ENCODE results near the gene ERFL. TPM values are rescaled to one million over a fixed set of nuclear protein-coding genes. Genes with fewer than 3 reads are reported as not detected.

Gene ERFL
- total and polyA plus RNA-seq, 2 donors (not counting 1 experiment from before 2014, with no cell fraction given), result 2.3 to 5.5 TPM

- no peaks in the 10 kb centered on the region for H3K27me3 ChIP-seq (replicated peaks in 1 of 4; ENCODE audit: control extremely low read depth in 1 of 4, control insufficient read depth in 3 of 4, insufficient read depth in 4 of 4, low read length in 3 of 4)
- H3K79me2 ChIP-seq (ENCODE audit: control insufficient read depth, insufficient read depth, low read length), result peaks cover 11% of the 10 kb centered on the region
- H4K20me1 ChIP-seq (ENCODE audit: control insufficient read depth, insufficient read depth, low read length, poor library complexity, severe bottlenecking), result peaks cover 95% of the 10 kb centered on the region
- no peak overlapping the region for H3K27ac ChIP-seq (ENCODE audit: low read length in 2 of 2)
- POLR2A ChIA-PET, result interaction anchor here (0.5 to 1.1 kb wide), 2 partner anchors 10 to 16 kb away, joined by 5 to 7 read pairs; no protein-coding TSS in a partner anchor
- no peak for DNase-seq
- H3K4me2 ChIP-seq (replicated peaks; ENCODE audit: low read depth, low read length, poor library complexity, severe bottlenecking), result no peak overlapping the region
- Mint-ChIP-seq H3K27me3 (no peaks in the 10 kb centered on the region), H3K9me3 (ENCODE audit: insufficient read depth) (no peaks in the 10 kb centered on the region), H3K27ac (no peak overlapping the region), H3K4me1 (peaks cover 1% of the 10 kb centered on the region), H3K4me3 (no peak overlapping the region)
- intact Hi-C loops (cut with micrococcal nuclease), result no loop called here
- H3K36me3 ChIP-seq (replicated peaks in 1 of 2; ENCODE audit: control extremely low read depth in 1 of 2, control insufficient read depth in 1 of 2, extremely low read depth in 1 of 2, insufficient read depth in 2 of 2, low read length in 1 of 2), result peaks cover 10 to 87% of the 10 kb centered on the region in 2 experiments
- 98% methylated on average over 20 of the region's 21 CpGs for WGBS (ENCODE audit: insufficient coverage)
- no peaks in the 10 kb centered on the region for H3K4me1 ChIP-seq (ENCODE audit: control insufficient read depth in 2 of 2, insufficient read depth in 2 of 2, low read length in 2 of 2)
- H2AFZ ChIP-seq (ENCODE audit: insufficient read depth, low read depth, low read length, poor library complexity, severe bottlenecking), result no peak overlapping the region
- no peak overlapping the region for H3K9ac ChIP-seq (ENCODE audit: low read length)
- no peak for ATAC-seq (ENCODE audit: low read depth)
- no peak overlapping the region for H3K4me3 ChIP-seq (ENCODE audit: control extremely low read depth in 1 of 5, extremely low read depth in 1 of 5, insufficient read depth in 1 of 5, low read depth in 2 of 5, low read length in 4 of 5)
- CTCF ChIA-PET, result interaction anchor here (0.7 to 1.6 kb wide), 6 partner anchors 15 to 148 kb away, joined by 3 to 7 read pairs (median 3); no protein-coding TSS in a partner anchor
- TF ChIP-seq, protein P1, sequence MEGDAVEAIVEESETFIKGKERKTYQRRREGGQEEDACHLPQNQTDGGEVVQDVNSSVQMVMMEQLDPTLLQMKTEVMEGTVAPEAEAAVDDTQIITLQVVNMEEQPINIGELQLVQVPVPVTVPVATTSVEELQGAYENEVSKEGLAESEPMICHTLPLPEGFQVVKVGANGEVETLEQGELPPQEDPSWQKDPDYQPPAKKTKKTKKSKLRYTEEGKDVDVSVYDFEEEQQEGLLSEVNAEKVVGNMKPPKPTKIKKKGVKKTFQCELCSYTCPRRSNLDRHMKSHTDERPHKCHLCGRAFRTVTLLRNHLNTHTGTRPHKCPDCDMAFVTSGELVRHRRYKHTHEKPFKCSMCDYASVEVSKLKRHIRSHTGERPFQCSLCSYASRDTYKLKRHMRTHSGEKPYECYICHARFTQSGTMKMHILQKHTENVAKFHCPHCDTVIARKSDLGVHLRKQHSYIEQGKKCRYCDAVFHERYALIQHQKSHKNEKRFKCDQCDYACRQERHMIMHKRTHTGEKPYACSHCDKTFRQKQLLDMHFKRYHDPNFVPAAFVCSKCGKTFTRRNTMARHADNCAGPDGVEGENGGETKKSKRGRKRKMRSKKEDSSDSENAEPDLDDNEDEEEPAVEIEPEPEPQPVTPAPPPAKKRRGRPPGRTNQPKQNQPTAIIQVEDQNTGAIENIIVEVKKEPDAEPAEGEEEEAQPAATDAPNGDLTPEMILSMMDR (IDR thresholded peaks at IDR 0.05), result no peak
- no peak for TF ChIP-seq EZH2 (IDR thresholded peaks at IDR 0.05; ENCODE audit: borderline replicate concordance, insufficient read depth, low read depth, low read length, poor library complexity, severe bottlenecking)
- H3K9me3 ChIP-seq (ENCODE audit: control extremely low read depth in 1 of 3, control insufficient read depth in 2 of 3, insufficient read depth in 1 of 3, low read length in 2 of 3), result no peaks in the 10 kb centered on the region
These were observed 26.4 kb downstream of the ERFL start for GRCh38 chr19:41901707-41902360.

- H3K4me1 ChIP-seq (ENCODE audit: control insufficient read depth in 2 of 2, insufficient read depth in 2 of 2, low read length in 2 of 2), result peaks cover 0 to 4% of the 10 kb centered on the region in 2 donors
- CTCF ChIA-PET, result interaction anchor here (1.0 to 1.8 kb wide), 4 partner anchors 10 to 39 kb away, joined by 4 to 6 read pairs (median 4); no protein-coding TSS in a partner anchor
These were observed 30.0 kb downstream of the ERFL start for GRCh38 chr19:41898235-41898634.

More at GRCh38 chr19:41898235-41898634, 30.0 kb downstream of the ERFL start:
- H3K9ac ChIP-seq (ENCODE audit: low read length), result no peak overlapping the region
- Mint-ChIP-seq H3K27me3 (no peaks in the 10 kb centered on the region), H3K4me3 (no peak overlapping the region), H3K4me1 (peaks cover 8% of the 10 kb centered on the region), H3K9me3 (ENCODE audit: insufficient read depth) (no peaks in the 10 kb centered on the region), H3K27ac (no peak overlapping the region)
- POLR2A ChIA-PET, result interaction anchor here (0.6 to 1.2 kb wide), 2 partner anchors 15 to 1144 kb away, joined by 5 to 12 read pairs; partner anchors contain the start of gene ARHGEF1
- ATAC-seq (ENCODE audit: low read depth) (no peak), DNase-seq (no peak)
- peaks cover 12 to 80% of the 10 kb centered on the region in 2 experiments for H3K36me3 ChIP-seq (replicated peaks in 1 of 2; ENCODE audit: control extremely low read depth in 1 of 2, control insufficient read depth in 1 of 2, extremely low read depth in 1 of 2, insufficient read depth in 2 of 2, low read length in 1 of 2)
- TF ChIP-seq, protein P1 (IDR thresholded peaks at IDR 0.05), result no peak
- no peak for TF ChIP-seq EZH2 (IDR thresholded peaks at IDR 0.05; ENCODE audit: borderline replicate concordance, insufficient read depth, low read depth, low read length, poor library complexity, severe bottlenecking)
- H2AFZ ChIP-seq (ENCODE audit: insufficient read depth, low read depth, low read length, poor library complexity, severe bottlenecking), result no peak overlapping the region
- no peak overlapping the region for H3K4me3 ChIP-seq (ENCODE audit: control extremely low read depth in 1 of 5, extremely low read depth in 1 of 5, insufficient read depth in 1 of 5, low read depth in 2 of 5, low read length in 4 of 5)
- H3K27me3 ChIP-seq (replicated peaks in 1 of 4; ENCODE audit: control extremely low read depth in 1 of 4, control insufficient read depth in 3 of 4, insufficient read depth in 4 of 4, low read length in 3 of 4), result no peaks in the 10 kb centered on the region
- peaks cover 90% of the 10 kb centered on the region for H4K20me1 ChIP-seq (ENCODE audit: control insufficient read depth, insufficient read depth, low read length, poor library complexity, severe bottlenecking)
- no peak overlapping the region for H3K4me2 ChIP-seq (replicated peaks; ENCODE audit: low read depth, low read length, poor library complexity, severe bottlenecking)
- no peak overlapping the region for H3K27ac ChIP-seq (ENCODE audit: low read length in 2 of 2)
- peaks cover 28% of the 10 kb centered on the region for H3K79me2 ChIP-seq (ENCODE audit: control insufficient read depth, insufficient read depth, low read length)
- no peaks in the 10 kb centered on the region for H3K9me3 ChIP-seq (ENCODE audit: control extremely low read depth in 1 of 3, control insufficient read depth in 2 of 3, insufficient read depth in 1 of 3, low read length in 2 of 3)
- 97% methylated on average over 15 of the region's 15 CpGs for WGBS (ENCODE audit: insufficient coverage)
- intact Hi-C loops (cut with micrococcal nuclease), result no loop called here
